Mesendoderm (in vitro differentiated cells): Measurements from ENCODE around the gene TCF12.

Experiments
- DNase-seq: peaks from one replicate; pipeline ENCODE4 v3.0.0; 2013
- H2AK5ac ChIP-seq: 2 replicates; pipeline ENCODE4 v1.6.1; 2013; ENCODE audit warnings: low read length, inconsistent platforms
- H2BK120ac ChIP-seq: 2 replicates; pipeline ENCODE4 v1.6.1; 2013; ENCODE audit warnings: low read depth, mild to moderate bottlenecking, low read length, moderate library complexity, mixed read lengths
- H2BK15ac ChIP-seq: replicated peaks from 2 replicates; pipeline ENCODE4 v1.6.1; 2013; ENCODE audit warnings: low read depth, mild to moderate bottlenecking, moderate library complexity
- H2BK5ac ChIP-seq: 2 replicates; pipeline ENCODE4 v1.6.1; 2013; ENCODE audit warnings: low read length, inconsistent platforms
- H3K18ac ChIP-seq: 2 replicates; pipeline ENCODE4 v1.6.1; 2013; ENCODE audit warnings: mild to moderate bottlenecking, low read length, mixed read lengths
- H3K23ac ChIP-seq: one replicate; pipeline ENCODE4 v1.6.1; 2013; ENCODE audit warnings: low read length
- H3K27ac ChIP-seq: 2 replicates; pipeline ENCODE4 v1.5.1; 2013; ENCODE audit warnings: low read depth, mild to moderate bottlenecking, inconsistent platforms, low read length, moderate library complexity
- H3K27me3 ChIP-seq: 2 replicates; pipeline ENCODE4 v1.6.1; 2013; ENCODE audit warnings: low read length, control low read depth, mild to moderate bottlenecking, inconsistent platforms; ENCODE audit not compliant: insufficient read depth, poor library complexity
- H3K36me3 ChIP-seq: 2 replicates; pipeline ENCODE4 v1.6.1; 2013; ENCODE audit warnings: low read length, inconsistent platforms; ENCODE audit not compliant: control insufficient read depth, insufficient read depth
- H3K4ac ChIP-seq: one replicate; pipeline ENCODE4 v1.6.1; 2013; ENCODE audit warnings: low read depth, mild to moderate bottlenecking, low read length, moderate library complexity
- H3K4me1 ChIP-seq: 2 replicates; pipeline ENCODE4 v1.6.1; 2013; ENCODE audit warnings: low read depth, low read length, inconsistent platforms; ENCODE audit not compliant: control insufficient read depth
- H3K4me2 ChIP-seq: 2 replicates; pipeline ENCODE4 v1.6.1; 2013; ENCODE audit warnings: low read length
- H3K4me3 ChIP-seq: 2 replicates; pipeline ENCODE4 v1.5.1; 2013; ENCODE audit warnings: mild to moderate bottlenecking, low read length
- H3K56ac ChIP-seq: one replicate; pipeline ENCODE4 v1.6.1; 2013; ENCODE audit warnings: low read length
- H3K79me1 ChIP-seq: 2 replicates; pipeline ENCODE4 v1.6.1; 2013; ENCODE audit warnings: low read length, inconsistent platforms
- H3K79me2 ChIP-seq: 2 replicates; pipeline ENCODE4 v1.6.1; 2013; ENCODE audit warnings: mild to moderate bottlenecking, low read length; ENCODE audit not compliant: control insufficient read depth, insufficient read depth
- H3K9ac ChIP-seq: 2 replicates; pipeline ENCODE4 v1.6.1; 2013; ENCODE audit warnings: low read length, inconsistent platforms
- H4K5ac ChIP-seq: one replicate; pipeline ENCODE4 v1.6.1; 2013; ENCODE audit warnings: low read length
- H4K8ac ChIP-seq: one replicate; pipeline ENCODE4 v1.6.1; 2013; ENCODE audit warnings: low read depth, mild to moderate bottlenecking, control low read depth, low read length, moderate library complexity
- WGBS: extraction: QIAGEN DNeasy Blood & Tissue Kit; methylation state at CpG from one replicate; pipeline ENCODE4 v1.1.7; 2013; ENCODE audit warnings: low lambda C conversion rate, missing lambda C conversion rate; ENCODE audit not compliant: insufficient coverage; ENCODE audit errors: extremely low coverage; 5-methylcytosine and 5-hydroxymethylcytosine counted together

Gene TCF12

DNA sequence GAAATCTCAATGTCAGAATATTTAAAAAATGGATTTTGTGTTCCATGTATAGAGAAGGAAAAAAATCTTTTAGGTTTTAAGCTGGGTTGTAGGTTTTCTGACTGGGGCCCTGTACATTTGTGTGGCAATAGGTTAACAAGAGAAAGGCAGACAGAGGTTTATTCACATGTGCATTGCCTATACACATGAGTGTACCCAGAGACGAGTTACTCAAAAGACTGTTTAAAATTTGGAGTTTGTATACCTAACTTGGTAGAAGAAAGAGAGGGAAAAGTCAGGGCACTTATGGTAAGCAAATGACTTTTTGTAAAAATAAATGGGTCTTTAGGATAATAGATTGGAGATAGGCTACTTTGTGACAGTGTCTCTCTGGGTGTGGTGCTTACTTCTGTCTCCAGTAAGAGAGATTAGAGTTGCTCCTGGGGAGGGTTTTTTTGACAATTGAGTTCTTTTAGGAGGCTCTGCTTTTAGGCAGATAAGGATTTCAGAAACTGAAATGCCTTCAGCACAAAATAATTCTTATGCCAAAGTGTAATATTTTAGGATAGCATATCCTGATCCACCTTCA lies 225.2 kb downstream of the TCF12 start:
- no CpG with 5 or more reads among the region's 1 CpG for WGBS
- Histone ChIP-seq H3K27ac (no peak overlapping the region), H3K36me3 (no peaks in the 10 kb centered on the region), H3K4me3 (no peak overlapping the region), H3K27me3 (no peaks in the 10 kb centered on the region), H3K4ac (no peak overlapping the region), H4K8ac (no peak overlapping the region), H3K23ac (no peak overlapping the region), H3K79me1 (no peaks in the 10 kb centered on the region), H2BK5ac (no peak overlapping the region), H2BK120ac (no peak overlapping the region), H3K9ac (no peak overlapping the region), H3K4me2 (no peak overlapping the region), H4K5ac (no peak overlapping the region), H3K79me2 (no peaks in the 10 kb centered on the region), H3K4me1 (no peaks in the 10 kb centered on the region), H2BK15ac (no peak overlapping the region), H3K18ac (no peak overlapping the region), H2AK5ac (no peak overlapping the region), H3K56ac (no peak overlapping the region)
- no peak for DNase-seq

DNA sequence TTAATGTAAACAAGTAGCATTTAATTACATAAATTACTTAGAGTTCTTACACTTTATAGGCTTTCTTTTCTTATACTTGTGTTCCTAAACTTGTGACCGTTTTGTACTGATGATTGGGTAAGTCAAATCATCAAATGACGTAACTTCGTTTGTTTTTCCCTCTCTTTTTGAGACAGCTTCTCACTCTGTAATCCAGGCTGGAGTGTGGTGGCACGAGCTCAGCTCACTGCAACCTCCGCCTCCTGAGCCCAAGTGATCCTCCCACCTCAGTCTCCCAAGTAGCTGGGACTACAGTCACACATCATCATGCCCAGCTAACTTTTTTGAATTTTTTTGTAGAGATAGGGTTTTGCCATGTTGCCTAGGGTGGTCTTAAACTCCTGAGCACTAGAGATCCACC lies 226.0 kb downstream of the TCF12 start:
- H3K18ac ChIP-seq, result no peak overlapping the region
- H3K56ac ChIP-seq, result no peak overlapping the region
- H3K27ac ChIP-seq, result no peak overlapping the region
- H3K27me3 ChIP-seq, result no peaks in the 10 kb centered on the region
- H2BK15ac ChIP-seq, result no peak overlapping the region
- no peaks in the 10 kb centered on the region for H3K79me2 ChIP-seq
- H4K8ac ChIP-seq, result no peak overlapping the region
- H3K4me2 ChIP-seq, result no peak overlapping the region
- no peak overlapping the region for H3K4me3 ChIP-seq
- no peak overlapping the region for H3K23ac ChIP-seq
- H2BK5ac ChIP-seq, result no peak overlapping the region
- no peak overlapping the region for H4K5ac ChIP-seq
- H3K4me1 ChIP-seq, result no peaks in the 10 kb centered on the region
- WGBS, result no CpG with 5 or more reads among the region's 5 CpGs
- H3K79me1 ChIP-seq, result no peaks in the 10 kb centered on the region
- no peak overlapping the region for H2BK120ac ChIP-seq
- H2AK5ac ChIP-seq, result no peak overlapping the region
- no peak for DNase-seq
- no peak overlapping the region for H3K9ac ChIP-seq
- H3K36me3 ChIP-seq, result no peaks in the 10 kb centered on the region
- no peak overlapping the region for H3K4ac ChIP-seq

DNA sequence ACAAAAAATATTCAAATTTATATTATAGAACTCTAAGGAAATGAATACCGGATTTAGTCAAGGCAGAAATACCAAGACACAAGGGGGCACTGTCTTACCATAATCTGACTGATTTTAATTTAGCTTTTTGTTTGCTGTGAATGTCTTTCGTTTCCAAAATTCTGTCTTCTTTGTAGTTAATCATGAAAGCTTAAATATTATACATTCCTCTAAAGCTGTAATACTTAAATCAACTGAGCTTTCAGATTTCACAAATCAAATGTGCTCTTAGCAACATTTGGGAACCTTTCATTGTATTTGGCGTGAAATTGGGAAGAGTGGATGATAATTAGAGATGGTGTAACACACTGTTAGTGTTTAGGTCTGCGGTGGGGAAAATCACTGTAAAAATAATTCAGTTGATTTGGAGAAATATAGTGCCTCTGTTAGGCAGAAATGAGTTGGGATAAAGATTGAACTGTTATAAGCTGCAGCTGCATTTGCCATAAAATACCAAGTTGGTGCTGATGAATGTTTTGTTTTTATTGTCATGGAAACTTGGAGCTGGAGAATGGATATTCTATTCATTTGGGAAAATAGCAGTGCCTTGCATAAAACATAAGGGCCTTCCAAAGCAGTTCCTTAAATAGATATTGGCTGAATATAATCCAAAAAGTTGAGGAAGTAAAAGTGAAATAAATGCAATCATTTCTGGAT lies 228.2 kb downstream of the TCF12 start:
- Histone ChIP-seq H2AK5ac (no peak overlapping the region), H4K8ac (no peak overlapping the region), H3K4me1 (no peaks in the 10 kb centered on the region), H3K9ac (peak overlapping the region; percentile 14), H3K79me1 (no peaks in the 10 kb centered on the region), H3K79me2 (no peaks in the 10 kb centered on the region), H3K4me2 (no peak overlapping the region), H3K4ac (no peak overlapping the region), H3K36me3 (no peaks in the 10 kb centered on the region), H3K4me3 (no peak overlapping the region), H2BK15ac (no peak overlapping the region), H3K27me3 (no peaks in the 10 kb centered on the region), H4K5ac (no peak overlapping the region), H3K27ac (no peak overlapping the region), H2BK5ac (no peak overlapping the region), H3K18ac (no peak overlapping the region), H3K23ac (no peak overlapping the region), H3K56ac (no peak overlapping the region), H2BK120ac (no peak overlapping the region)
- peak; percentile 43 for DNase-seq
- WGBS, result 100% methylated on average over 2 of the region's 4 CpGs

DNA sequence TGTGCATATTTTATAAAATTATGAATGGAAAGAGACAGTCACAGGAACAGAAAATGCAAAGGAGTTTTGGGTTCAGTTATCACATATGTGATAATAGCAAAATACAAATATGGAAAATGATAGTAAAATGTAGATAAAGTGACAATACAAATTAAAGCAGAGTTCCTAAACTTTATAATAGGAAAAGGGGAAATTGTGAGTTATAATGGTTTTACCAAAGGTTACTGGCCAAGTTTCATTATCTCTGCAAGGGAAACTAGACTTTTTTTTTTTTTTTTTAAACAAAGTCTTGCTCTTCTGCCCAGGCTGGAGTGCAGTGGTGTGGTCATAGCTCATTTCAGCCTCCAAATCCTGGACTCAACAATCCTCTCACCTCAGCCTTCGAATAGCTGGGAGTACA lies 229.2 kb downstream of the TCF12 start:
- Histone ChIP-seq H3K79me2 (no peaks in the 10 kb centered on the region), H3K4me2 (no peak overlapping the region), H2BK15ac (no peak overlapping the region), H3K9ac (no peak overlapping the region), H3K4me1 (no peaks in the 10 kb centered on the region), H2BK120ac (no peak overlapping the region), H2AK5ac (no peak overlapping the region), H2BK5ac (no peak overlapping the region), H3K79me1 (no peaks in the 10 kb centered on the region), H4K5ac (no peak overlapping the region), H3K4me3 (no peak overlapping the region), H4K8ac (no peak overlapping the region), H3K18ac (no peak overlapping the region), H3K56ac (no peak overlapping the region), H3K27me3 (no peaks in the 10 kb centered on the region), H3K36me3 (peaks cover 2% of the 10 kb centered on the region), H3K23ac (no peak overlapping the region), H3K4ac (no peak overlapping the region), H3K27ac (no peak overlapping the region)
- no CpG with 5 or more reads among the region's 1 CpG for WGBS
- no peak for DNase-seq

DNA sequence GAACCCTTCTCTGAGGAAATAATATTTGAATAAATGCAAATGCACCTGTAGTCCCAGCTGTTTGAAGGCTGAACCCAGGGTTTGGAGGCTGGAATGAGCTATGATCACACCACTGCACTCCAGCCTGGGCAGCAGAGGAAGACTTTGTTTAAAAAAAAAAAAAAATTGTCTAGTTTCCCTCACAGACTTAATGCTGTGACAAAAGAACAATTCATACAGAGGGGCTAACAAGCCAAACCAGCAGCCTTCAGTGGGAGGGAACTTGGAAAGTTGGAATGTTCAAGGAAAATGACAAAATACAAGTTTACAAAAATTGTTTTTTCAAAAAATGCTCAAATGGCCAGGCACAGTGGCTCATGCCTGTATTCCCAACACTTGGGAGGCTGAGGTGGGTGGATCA lies 229.8 kb downstream of the TCF12 start:
- Histone ChIP-seq H3K4ac (no peak overlapping the region), H3K9ac (no peak overlapping the region), H3K4me2 (no peak overlapping the region), H3K79me2 (no peaks in the 10 kb centered on the region), H3K56ac (no peak overlapping the region), H4K5ac (no peak overlapping the region), H3K4me3 (no peak overlapping the region), H4K8ac (no peak overlapping the region), H3K4me1 (no peaks in the 10 kb centered on the region), H2BK5ac (no peak overlapping the region), H3K18ac (peak overlapping the region; percentile 39), H2BK15ac (no peak overlapping the region), H3K36me3 (peaks cover 2% of the 10 kb centered on the region), H2AK5ac (no peak overlapping the region), H3K79me1 (no peaks in the 10 kb centered on the region), H2BK120ac (no peak overlapping the region), H3K27me3 (no peaks in the 10 kb centered on the region), H3K23ac (no peak overlapping the region), H3K27ac (no peak overlapping the region)
- no peak for DNase-seq

DNA sequence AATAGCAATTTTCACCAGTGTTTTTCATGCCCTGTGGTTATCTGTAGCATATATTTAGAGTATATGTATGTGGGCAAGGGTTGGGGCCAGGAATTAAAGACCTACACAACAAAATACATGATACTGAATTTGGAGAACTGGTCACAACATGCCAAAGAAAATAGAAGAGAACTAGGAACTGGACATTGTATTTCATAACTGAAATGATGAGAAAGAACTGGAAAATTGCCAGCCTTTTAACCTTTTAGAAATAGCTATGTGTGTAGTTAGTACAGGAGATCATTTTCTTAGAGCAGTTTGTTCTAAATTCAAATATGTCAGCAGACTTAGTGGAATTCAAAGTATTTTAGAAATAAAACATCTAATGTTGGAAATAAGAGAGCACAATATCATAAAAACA lies 230.8 kb downstream of the TCF12 start:
- no peak overlapping the region for H3K9ac ChIP-seq
- no peak overlapping the region for H4K8ac ChIP-seq
- H3K4ac ChIP-seq, result no peak overlapping the region
- no peaks in the 10 kb centered on the region for H3K79me2 ChIP-seq
- H3K4me1 ChIP-seq, result no peaks in the 10 kb centered on the region
- H3K79me1 ChIP-seq, result no peaks in the 10 kb centered on the region
- H3K27ac ChIP-seq, result no peak overlapping the region
- H2BK15ac ChIP-seq, result no peak overlapping the region
- no peak overlapping the region for H2BK120ac ChIP-seq
- H3K18ac ChIP-seq, result no peak overlapping the region
- no peak overlapping the region for H2AK5ac ChIP-seq
- no peak for DNase-seq
- H3K27me3 ChIP-seq, result no peaks in the 10 kb centered on the region
- H3K56ac ChIP-seq, result no peak overlapping the region
- H3K36me3 ChIP-seq, result peaks cover 2% of the 10 kb centered on the region
- H3K23ac ChIP-seq, result no peak overlapping the region
- no peak overlapping the region for H4K5ac ChIP-seq
- H2BK5ac ChIP-seq, result no peak overlapping the region
- no peak overlapping the region for H3K4me3 ChIP-seq
- no peak overlapping the region for H3K4me2 ChIP-seq
